PC-9 (cell line): ENCODE results near the gene IRF2. TPM values are rescaled to one million over a fixed set of nuclear protein-coding genes. Genes with fewer than 3 reads are reported as not detected.

Experiments
- BruUV-seq: library from RNA; stranded (reverse); fragments of 400-500 nt; replicated peaks from 2 replicates; lab custom pipeline; 2021; lab: Mats Ljungman, UMichigan
- CTCF ChIA-PET: fragments of 300-600 bp; sonication (Branson Sonifier 250); formaldehyde crosslinking; loops from one replicate; lab custom pipeline; 2022; ENCODE audit warnings: antibody characterized with exemption; lab: Charles Lee
- POLR2A ChIA-PET: fragments of 300-600 bp; sonication (Branson Sonifier 250); formaldehyde crosslinking; loops from one replicate; lab custom pipeline; 2022; ENCODE audit warnings: antibody characterized with exemption; ENCODE audit not compliant: unreplicated experiment; lab: Charles Lee
- DNase-seq, 2 experiments: peaks; one replicate each; pipeline versions ENCODE4 v3.0.0 to v3.0.0-alpha.2; 2015 to 2022; ENCODE audit warnings: mixed read lengths in 1 of 2
- H2AFZ ChIP-seq: fragments of 200-600 bp; sonication (generic); 2 replicates; pipeline ENCODE4 v1.8.1; 2017; ENCODE audit warnings: antibody characterized with exemption
- H3F3A ChIP-seq: fragments of 200-600 bp; sonication (generic); 2 replicates; pipeline ENCODE4 v1.8.1; 2017; ENCODE audit warnings: antibody characterized with exemption, mild to moderate bottlenecking, low read depth; ENCODE audit not compliant: insufficient read depth
- H3K27ac ChIP-seq: fragments of 200-600 bp; sonication (generic); 2 replicates; pipeline ENCODE4 v1.6.1; 2016; ENCODE audit warnings: mixed run types
- H3K27me3 ChIP-seq: fragments of 200-600 bp; sonication (generic); 2 replicates; pipeline ENCODE4 v1.6.1; 2016; ENCODE audit warnings: low read depth, mixed run types; ENCODE audit not compliant: insufficient read depth
- H3K36me3 ChIP-seq: fragments of 200-600 bp; sonication (generic); 2 replicates; pipeline ENCODE4 v1.6.1; 2016; ENCODE audit warnings: low read depth, mixed run types
- H3K4me1 ChIP-seq: fragments of 200-600 bp; sonication (generic); replicated peaks from 2 replicates; pipeline ENCODE4 v1.6.1; 2016; ENCODE audit warnings: mixed run types; ENCODE audit not compliant: insufficient read depth
- H3K4me2 ChIP-seq: fragments of 200-600 bp; sonication (generic); 2 replicates; pipeline ENCODE4 v1.6.1; 2017; ENCODE audit warnings: mixed run types
- H3K4me3 ChIP-seq: fragments of 200-600 bp; sonication (generic); 2 replicates; pipeline ENCODE4 v1.6.1; 2016; ENCODE audit warnings: mixed run types
- H3K79me2 ChIP-seq: fragments of 200-600 bp; sonication (generic); 2 replicates; pipeline ENCODE4 v1.6.1; 2017; ENCODE audit warnings: low read depth, mixed run types
- H3K9me2 ChIP-seq: fragments of 200-600 bp; sonication (generic); 2 replicates; pipeline ENCODE4 v1.8.1; 2017; ENCODE audit warnings: mild to moderate bottlenecking; ENCODE audit not compliant: insufficient read depth
- H3K9me3 ChIP-seq: fragments of 200-600 bp; sonication (generic); 2 replicates; pipeline ENCODE4 v1.8.1; 2016; ENCODE audit warnings: low read depth; ENCODE audit not compliant: insufficient read depth
- H4K20me1 ChIP-seq: fragments of 200-600 bp; sonication (generic); 2 replicates; pipeline ENCODE4 v1.8.1; 2017; ENCODE audit not compliant: insufficient read depth
- CTCF ChIP-seq: fragments of 200-600 bp; sonication (generic); conservative IDR thresholded peaks from 2 replicates; pipeline ENCODE4 v1.6.1; 2017; ENCODE audit warnings: mixed run types, antibody characterized with exemption, mild to moderate bottlenecking, moderate library complexity
- EZH2 ChIP-seq: fragments of 200-600 bp; sonication (generic); IDR thresholded peaks from 2 replicates; pipeline ENCODE4 v1.8.0; 2017; ENCODE audit warnings: antibody characterized with exemption, low read depth
- intact Hi-C: fragments of 100-400 bp; cut with micrococcal nuclease; formaldehyde crosslinking; loops from one replicate; pipeline ENCODE4 v1.10.0; 2022; ENCODE audit not compliant: unreplicated experiment
- total RNA-seq: library from RNA; stranded (reverse); gene quantifications from 2 replicates; pipeline ENCODE4 v1.2.3, GENCODE V29; 2021

IRF2 gene
- total RNA-seq, 1 experiment from 2014 or later, result 34.4 TPM

DNA sequence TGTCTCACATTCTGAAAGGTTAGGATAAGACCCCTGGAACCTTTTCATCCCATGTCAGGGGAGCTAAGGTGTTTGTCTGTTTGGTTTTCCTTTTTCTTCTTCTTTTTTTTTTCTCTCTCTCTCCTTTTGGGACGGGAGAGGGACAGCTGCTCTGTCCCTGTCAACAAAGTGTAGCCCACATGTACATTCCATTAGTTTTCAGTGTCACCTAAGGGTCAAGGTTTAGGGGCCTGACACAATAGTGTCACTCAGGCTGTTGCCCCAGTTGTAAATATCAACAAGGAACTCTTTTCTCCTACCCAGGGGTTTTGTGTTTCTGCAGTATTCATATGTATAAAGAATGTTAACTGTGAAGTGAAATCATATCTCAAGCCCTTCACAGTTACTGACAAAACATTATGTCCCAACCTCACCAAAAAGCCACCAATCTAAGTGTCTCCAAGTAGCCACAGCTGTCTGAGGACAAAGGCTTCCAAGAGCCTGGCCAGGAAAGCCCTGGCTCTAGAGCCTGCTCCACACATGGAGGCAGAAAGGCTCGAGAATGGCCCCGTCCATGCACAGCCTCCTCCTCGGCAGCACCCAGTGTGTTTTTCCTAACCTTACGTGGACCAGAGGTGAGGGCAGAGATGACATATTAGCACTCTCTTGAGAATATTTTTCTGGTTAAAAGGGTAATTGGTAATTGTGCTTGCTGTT is 9.4 kb downstream of the IRF2 start:
- Histone ChIP-seq H3K36me3 (no peaks in the 10 kb centered on the region), H3K79me2 (peaks cover 32% of the 10 kb centered on the region), H3K4me3 (no peak overlapping the region), H3K4me1 (no peaks in the 10 kb centered on the region), H3F3A (no peaks in the 10 kb centered on the region), H3K4me2 (no peak overlapping the region), H3K27ac (no peak overlapping the region), H3K9me2 (no peaks in the 10 kb centered on the region), H2AFZ (no peak overlapping the region), H3K9me3 (no peaks in the 10 kb centered on the region), H3K27me3 (no peaks in the 10 kb centered on the region), H4K20me1 (no peaks in the 10 kb centered on the region)
- TF ChIP-seq EZH2, result no peak
- POLR2A ChIA-PET, result no interaction called here
- CTCF ChIA-PET, result no interaction called here
- intact Hi-C loops, result no loop called here
- DNase-seq, result no peak
- no TSS peak for BruUV-seq

- Histone ChIP-seq H4K20me1 (no peaks in the 10 kb centered on the region), H3K4me2 (no peak overlapping the region), H3K9me2 (no peaks in the 10 kb centered on the region), H3K36me3 (no peaks in the 10 kb centered on the region), H3K27ac (no peak overlapping the region), H3K9me3 (no peaks in the 10 kb centered on the region), H3K27me3 (no peaks in the 10 kb centered on the region), H3K79me2 (peaks cover 25% of the 10 kb centered on the region; the same call in 1 of the 2 replicates), H3K4me1 (no peaks in the 10 kb centered on the region), H3F3A (no peaks in the 10 kb centered on the region), H3K4me3 (no peak overlapping the region), H2AFZ (no peak overlapping the region)
- ChIA-PET CTCF (no interaction called here), POLR2A (no interaction called here)
- DNase-seq, result no peak
- intact Hi-C loops, result no loop called here
- no TSS peak for BruUV-seq
- TF ChIP-seq EZH2, result no peak
- TF ChIP-seq CTCF, result no peak
Observed at GRCh38 chr4:184463856-184464255, 10.5 kb downstream of the IRF2 start.

DNA sequence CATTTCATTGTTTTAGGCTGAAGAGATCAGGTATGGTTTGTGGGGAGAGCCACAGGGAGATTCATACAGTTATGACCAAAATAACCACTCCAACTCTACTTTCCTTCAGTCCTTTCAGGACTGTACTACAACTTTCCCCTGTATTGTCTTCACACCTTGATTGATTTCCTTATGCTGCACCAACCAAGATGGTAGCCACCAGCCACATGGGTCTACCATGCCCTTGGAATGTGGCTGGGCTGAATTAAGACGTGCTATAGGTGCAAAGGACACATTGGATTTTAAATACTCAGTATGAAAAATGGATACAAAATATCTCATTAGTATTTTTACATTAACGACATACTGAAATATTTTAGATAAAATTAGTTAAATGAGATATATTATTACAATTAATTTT is 11.2 kb downstream of the IRF2 start:
- Histone ChIP-seq H3K36me3 (no peaks in the 10 kb centered on the region), H3K4me1 (no peaks in the 10 kb centered on the region), H3K27ac (no peak overlapping the region), H3K4me2 (no peak overlapping the region), H2AFZ (no peak overlapping the region), H3K9me2 (no peaks in the 10 kb centered on the region), H3F3A (no peaks in the 10 kb centered on the region), H3K4me3 (no peak overlapping the region), H3K79me2 (peaks cover 20% of the 10 kb centered on the region; the same call in 1 of the 2 replicates), H3K27me3 (no peaks in the 10 kb centered on the region), H3K9me3 (no peaks in the 10 kb centered on the region), H4K20me1 (no peaks in the 10 kb centered on the region)
- TF ChIP-seq EZH2 (no peak), CTCF (no peak)
- ChIA-PET POLR2A (interaction anchor here (0.6 kb wide), 1 partner anchor 1365 kb away, joined by 3 read pairs; no protein-coding TSS in a partner anchor), CTCF (no interaction called here)
- BruUV-seq, result no TSS peak
- intact Hi-C loops, result no loop called here
- DNase-seq, result no peak
